Measurements from ENCODE around the gene MYH9.

MYH9 gene

DNA sequence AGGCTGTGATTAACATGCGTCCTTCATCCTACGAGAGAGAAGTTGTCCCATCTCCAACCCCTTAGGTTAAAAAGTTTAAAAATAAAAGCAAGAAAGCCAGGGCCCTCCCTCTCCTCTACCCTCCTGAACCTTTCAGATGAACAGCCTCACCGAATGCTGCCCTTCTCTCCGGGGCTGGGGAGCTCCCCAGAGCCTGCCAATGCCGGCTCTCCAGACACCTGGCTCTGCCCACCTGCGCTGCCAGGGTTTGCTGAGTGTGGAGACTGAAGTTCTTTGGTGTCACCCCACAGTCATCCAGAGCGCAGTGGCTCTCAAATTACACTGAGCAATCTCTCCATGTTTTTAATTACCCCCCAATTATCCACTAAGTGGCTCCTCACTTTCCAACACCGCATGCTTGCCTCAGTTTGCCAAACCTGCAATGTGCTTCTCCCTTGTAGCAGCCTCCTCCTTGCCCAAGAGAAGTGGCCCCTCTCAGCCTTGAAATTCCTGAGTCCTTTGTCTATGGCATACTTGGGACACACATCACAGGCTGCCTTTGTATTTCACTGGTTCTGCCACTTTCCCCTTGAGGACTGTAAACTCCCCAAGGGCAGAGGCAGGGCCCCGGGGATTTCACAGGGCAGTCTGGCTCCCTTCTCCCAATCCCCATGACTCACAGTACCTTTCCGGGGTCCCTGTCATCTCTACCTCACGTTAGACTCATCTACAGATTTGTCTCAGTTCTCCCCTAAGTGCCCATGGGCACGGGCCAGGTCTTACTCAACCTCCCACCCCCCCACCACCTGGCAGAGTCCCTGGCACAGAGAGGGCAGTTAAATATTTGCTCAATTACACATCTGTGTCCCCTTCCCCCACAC is 2.0 kb downstream of the MYH9 start:
- DNase-seq = peak; percentile 54

DNA sequence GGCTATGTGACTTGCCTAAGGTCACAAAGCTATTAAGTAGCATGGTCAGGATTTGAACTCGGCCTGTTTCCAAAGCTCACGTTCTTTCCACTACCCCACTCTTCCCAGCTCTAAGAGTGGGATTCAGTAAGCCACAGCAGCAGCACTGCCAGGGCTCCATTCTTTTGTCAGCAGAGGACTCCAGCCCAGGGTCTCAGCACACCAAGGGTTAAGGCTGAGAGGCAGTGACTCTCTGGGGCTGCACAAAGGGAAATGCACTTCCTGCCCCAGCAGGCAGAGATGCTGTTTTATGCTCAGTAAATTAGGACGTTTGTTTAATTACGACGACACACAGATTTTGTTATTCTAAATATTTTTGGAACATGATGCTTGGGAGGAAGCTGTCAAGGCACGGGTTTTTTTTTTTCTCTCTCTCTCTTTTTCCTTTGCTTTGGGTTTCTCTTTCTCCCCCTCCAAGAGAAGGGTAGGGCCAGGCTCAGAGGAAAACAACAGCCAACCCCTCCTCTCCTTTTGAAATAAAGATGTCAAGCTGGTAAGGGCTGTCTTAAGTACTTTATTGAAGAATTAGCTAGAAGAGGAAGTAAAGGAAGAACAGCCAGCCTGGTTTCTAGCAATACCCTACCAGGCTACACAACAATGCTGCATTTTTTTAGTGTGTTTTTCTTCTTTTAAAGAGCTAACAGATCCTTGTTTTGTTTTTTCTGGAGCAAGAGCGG is 2.8 kb downstream of the MYH9 start:
- peak; percentile 43 for DNase-seq

DNA sequence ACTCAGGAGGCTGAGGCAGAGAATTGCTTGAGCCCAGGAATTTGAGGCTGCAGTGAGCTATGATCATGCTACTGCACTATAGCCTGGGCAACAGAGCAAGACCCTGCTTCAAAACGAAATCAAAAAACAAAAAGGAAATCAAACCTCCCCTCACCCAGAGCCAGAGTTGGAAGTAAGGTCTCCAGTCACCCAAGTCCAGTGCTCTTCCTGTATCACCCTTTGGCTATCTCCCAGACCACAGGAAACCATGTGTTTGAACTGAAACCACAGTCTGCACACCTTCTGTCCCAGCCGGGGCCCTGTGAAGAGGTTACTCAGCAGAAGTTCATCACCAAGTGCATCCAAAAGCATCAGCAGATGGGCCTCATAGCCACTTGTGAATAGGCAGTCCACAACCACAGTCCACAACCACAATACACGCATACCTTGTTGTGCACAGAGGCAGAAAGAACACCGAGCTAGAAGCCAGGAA is 4.6 kb downstream of the MYH9 start:
- no peak for DNase-seq

- DNase-seq = no peak
Measured at GRCh38 chr22:36381513-36382128, 6.1 kb downstream of the MYH9 start.

DNA sequence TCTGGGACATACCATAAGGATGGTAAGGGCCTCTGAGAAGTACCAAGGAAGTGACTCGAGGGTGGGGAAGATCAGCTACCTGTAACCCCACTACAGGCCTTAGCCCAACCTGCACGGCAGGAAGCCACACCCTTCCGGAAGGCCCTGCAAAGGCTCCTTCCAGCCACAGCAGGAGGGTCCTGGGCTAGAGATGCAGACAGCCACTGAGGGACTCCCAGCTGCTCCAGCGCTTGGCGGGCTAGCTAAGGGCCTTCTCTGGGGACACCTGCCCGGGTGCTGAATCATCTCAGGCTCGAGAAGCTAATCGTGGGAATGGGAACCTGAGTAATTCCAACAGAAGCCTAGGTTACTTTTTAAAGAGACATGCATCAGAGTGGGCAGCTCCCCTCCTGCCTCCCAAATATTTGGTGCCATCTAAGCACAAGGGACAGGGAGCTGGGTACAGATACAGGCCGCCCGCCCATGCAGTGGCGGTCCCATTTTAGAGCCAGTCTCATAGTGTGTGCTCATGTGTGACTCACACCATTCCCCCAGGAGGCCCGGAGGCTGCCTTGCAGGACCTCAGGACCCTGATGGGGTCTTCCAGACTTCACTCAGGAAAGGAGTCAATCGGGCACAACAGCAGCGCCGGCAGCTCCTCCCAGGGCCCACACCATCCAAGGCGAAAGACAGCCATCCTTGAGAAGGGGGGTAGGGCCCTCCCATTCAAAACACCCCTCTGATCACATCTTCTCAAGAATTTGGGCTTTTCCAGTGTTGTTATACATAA is 8.0 kb downstream of the MYH9 start:
- no peak for DNase-seq

GRCh38 chr22:36378869-36379217 is 8.9 kb downstream of the MYH9 start:
- no peak for DNase-seq

- DNase-seq = no peak
Measured at GRCh38 chr22:36378080-36378868, 9.5 kb downstream of the MYH9 start.

DNA sequence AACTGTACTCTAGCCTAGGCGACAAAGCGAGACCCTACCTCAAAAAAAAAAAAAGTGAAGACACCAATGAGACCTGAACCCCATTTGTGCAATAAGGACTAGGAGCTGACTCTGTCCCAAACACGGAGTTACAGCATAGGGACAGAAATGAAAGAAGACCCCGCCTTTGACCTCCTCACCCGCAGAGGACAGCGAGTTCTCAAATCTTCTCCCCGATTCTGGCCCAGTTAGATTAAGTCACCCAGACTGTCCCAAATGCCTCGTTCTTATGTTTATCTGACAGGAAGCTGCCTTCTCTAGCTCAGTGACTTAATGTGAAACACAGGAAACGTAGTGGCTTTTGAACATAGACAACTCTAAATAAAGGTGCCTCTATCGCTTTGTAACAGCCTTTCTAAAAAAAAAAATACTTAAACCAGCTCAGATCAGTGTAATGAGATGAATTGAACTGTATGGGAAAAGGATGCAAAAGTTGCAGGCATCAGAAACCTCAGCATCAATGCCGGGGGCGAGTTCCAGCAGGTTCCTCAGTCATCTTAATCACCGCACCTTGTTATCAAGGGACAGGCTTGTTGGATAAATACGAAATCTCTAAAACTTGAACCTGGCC is 10.6 kb downstream of the MYH9 start:
- no peak for DNase-seq

DNA sequence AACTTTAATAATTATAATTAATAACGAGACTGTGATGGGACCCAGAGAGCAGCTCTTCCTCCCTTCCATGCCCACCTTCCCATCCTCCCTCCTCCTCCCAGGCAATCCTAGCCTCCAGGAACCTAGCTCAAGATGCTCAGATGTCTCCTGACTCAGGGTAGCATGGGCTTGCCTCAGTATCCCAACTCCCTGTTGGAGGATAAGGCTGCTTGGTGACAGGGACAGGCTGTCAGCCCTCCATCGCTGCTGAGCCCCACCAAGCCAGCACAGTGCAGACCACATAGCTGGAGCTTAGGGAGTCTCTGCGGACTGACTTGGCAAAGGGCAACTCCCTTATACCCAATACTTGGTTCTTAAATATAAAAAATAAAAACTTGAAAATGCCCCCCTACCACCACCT is 11.5 kb downstream of the MYH9 start:
- DNase-seq = no peak

GRCh38 chr22:36375071-36375980 is 12.4 kb downstream of the MYH9 start:
- no peak for DNase-seq

GRCh38 chr22:36374603-36375024 is 13.2 kb downstream of the MYH9 start:
- peak; percentile 60 for DNase-seq

GRCh38 chr22:36373258-36373579 is 14.5 kb downstream of the MYH9 start:
- DNase-seq = no peak

DNA sequence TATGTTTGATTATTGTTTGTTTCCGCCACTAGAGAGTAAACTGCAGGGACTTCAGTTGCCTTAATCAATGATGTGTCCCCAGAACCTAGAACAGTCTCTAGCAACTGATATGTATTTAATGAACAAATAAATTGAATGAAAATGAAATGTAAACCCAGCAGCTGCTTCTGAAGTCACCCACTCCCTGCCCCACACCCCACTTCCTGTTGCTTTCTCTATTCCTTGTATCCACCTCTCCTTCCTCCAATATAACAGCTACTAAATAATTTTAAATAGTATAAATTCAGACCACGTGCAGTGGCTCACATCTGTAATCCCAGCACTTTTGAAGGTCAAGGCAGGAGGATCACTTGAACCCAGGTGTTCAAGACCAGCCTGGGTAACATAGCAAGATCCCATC is 15.8 kb downstream of the MYH9 start:
- DNase-seq = no peak

DNA sequence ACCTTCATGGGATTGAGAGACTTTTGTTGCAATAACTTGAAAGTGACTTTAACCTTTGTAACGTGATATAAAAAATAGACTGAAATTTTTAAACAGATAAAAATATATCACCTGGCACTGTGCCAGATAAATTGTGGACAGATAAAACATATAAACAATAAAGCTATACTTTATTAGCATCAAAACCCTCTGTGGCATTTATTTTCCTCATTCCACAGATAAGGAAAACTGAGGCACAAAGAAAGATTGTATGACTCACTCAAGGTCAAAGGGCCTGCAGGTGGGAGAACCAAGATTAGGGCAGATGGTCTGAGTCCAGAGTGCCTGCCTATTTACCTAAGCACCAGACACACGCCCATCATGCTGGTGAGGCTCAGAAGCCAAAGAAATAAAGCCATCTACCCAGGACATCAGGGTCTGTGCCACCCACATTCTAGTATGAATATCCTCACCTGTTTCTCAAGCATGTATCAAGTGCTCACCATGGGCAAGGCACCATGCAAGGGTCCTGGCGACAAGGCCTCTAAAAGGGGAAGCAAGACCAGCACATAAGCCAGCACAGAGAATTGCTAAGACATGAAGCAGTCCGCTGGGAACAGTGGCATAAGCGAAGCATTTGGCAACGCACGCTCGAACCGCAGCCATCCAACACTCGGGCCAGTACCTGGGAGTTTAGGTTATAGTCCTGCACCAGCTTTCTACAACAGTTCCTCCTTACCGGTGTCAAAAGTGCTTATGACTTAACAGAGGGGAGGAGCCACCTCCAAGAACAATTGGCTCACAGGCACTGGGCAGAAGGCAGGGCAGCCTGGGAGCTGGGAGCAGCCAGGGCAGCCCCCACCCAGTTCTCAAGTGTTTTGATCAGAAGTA is 17.6 kb downstream of the MYH9 start:
- no peak for DNase-seq

- DNase-seq = no peak
Measured at GRCh38 chr22:36369004-36369921, 18.5 kb downstream of the MYH9 start.

DNA sequence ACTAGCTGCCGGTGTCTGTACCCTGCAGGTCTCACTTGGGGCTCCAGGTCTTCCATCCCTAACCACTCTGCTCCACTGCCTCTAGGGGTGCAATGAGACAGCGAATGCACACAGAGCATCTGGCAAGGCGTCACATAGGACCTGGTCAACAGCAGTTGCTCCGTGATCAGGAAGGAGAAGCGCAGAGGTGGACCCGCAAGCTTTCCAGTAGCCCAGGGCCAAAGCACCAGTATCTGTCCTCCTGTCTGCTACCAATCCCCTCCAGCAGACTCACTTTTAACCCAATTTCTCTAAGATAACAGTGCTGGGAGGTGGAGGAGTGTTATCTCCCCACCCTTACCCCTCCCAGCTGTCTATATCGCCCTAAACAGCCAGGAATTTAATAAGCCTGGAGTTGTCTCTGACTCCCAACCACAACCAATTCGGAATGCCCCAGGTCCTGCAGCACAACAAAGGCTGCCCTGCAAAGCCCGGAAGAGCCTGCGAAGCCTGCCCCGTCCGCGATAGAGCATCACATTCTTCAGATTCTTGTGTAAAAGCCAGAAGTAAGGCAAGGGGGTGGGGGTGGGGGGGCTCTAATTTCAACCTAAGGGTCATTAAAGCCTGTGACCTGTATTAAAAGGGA is 19.3 kb downstream of the MYH9 start:
- DNase-seq = no peak

DNA sequence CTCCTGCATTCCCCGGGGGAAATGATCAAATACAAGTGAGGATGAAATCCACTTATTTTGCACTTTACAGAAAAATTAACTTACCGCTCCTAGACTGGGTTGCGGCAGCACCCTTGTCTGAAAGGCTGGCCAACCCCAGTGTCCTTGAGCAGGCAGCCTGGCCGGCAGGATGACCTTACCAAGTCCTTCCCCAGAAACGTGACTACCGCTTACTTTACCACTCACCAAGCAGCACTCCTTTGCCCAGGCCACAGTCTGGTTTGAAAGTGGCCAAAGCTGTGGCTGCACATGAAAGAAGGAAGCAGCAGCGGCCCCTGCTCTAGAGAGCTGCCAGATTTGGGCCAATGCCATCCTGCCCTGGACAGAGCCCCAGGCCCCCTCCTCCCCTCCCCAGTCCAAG is 20.3 kb downstream of the MYH9 start:
- no peak for DNase-seq

GRCh38 chr22:36367066-36367465 is 20.7 kb downstream of the MYH9 start:
- DNase-seq = no peak
